OCI-LY1 (cell line): ENCODE measurements around the gene BRICD5.

ENCODE experiments used
- H2AFZ ChIP-seq: fragments of 200-600 bp; sonication (generic), shearing (Covaris generic); 2 replicates; pipeline ENCODE4 v1.6.0; 2014; ENCODE audit warnings: antibody characterized with exemption, mild to moderate bottlenecking, low read length
- H3F3A ChIP-seq: fragments of 200-600 bp; sonication (generic), shearing (Covaris generic); 2 replicates; pipeline ENCODE4 v1.6.0; 2014; ENCODE audit warnings: mild to moderate bottlenecking, antibody characterized with exemption, low read length, moderate library complexity; ENCODE audit not compliant: insufficient read depth
- H3K27ac ChIP-seq: fragments of 200-600 bp; sonication (generic); 2 replicates; pipeline ENCODE4 v1.5.1; 2014; ENCODE audit warnings: low read length, mixed run types, mild to moderate bottlenecking, low read depth; ENCODE audit not compliant: poor library complexity, severe bottlenecking
- H3K27me3 ChIP-seq: fragments of 200-600 bp; sonication (generic); 2 replicates; pipeline ENCODE4 v1.6.0; 2014; ENCODE audit warnings: antibody characterized with exemption, mild to moderate bottlenecking, low read length, moderate library complexity; ENCODE audit not compliant: insufficient read depth
- H3K36me3 ChIP-seq: fragments of 200-600 bp; sonication (generic); 2 replicates; pipeline ENCODE4 v1.6.1; 2014; ENCODE audit warnings: mild to moderate bottlenecking, antibody characterized with exemption, low read length, moderate library complexity, mixed read lengths; ENCODE audit not compliant: insufficient read depth
- H3K4me1 ChIP-seq: fragments of 200-600 bp; sonication (generic); 2 replicates; pipeline ENCODE4 v1.5.1; 2014; ENCODE audit warnings: mild to moderate bottlenecking, low read length, moderate library complexity; ENCODE audit not compliant: insufficient read depth, severe bottlenecking
- H3K4me2 ChIP-seq: fragments of 200-600 bp; sonication (generic), shearing (Covaris generic); 2 replicates; pipeline ENCODE4 v1.6.1; 2014; ENCODE audit warnings: low read length
- H3K4me3 ChIP-seq: fragments of 200-600 bp; sonication (generic); 2 replicates; pipeline ENCODE4 v1.5.1; 2014; ENCODE audit warnings: low read length, low read depth, mild to moderate bottlenecking, mixed read lengths; ENCODE audit not compliant: poor library complexity, severe bottlenecking
- H3K79me2 ChIP-seq: fragments of 200-600 bp; shearing (Covaris generic); 2 replicates; pipeline ENCODE4 v1.6.1; 2016; ENCODE audit warnings: mixed run types, low read length, mixed read lengths; ENCODE audit not compliant: insufficient read depth
- H3K9ac ChIP-seq: fragments of 200-600 bp; sonication (generic), shearing (Covaris generic); 2 replicates; pipeline ENCODE4 v1.6.1; 2014; ENCODE audit warnings: mild to moderate bottlenecking, low read length, mixed read lengths
- H3K9me2 ChIP-seq: fragments of 200-600 bp; sonication (generic), shearing (Covaris generic); 2 replicates; pipeline ENCODE4 v1.6.1; 2014; ENCODE audit warnings: low read depth, mild to moderate bottlenecking, low read length, mixed read lengths
- H3K9me3 ChIP-seq: fragments of 200-600 bp; shearing (Covaris generic); 2 replicates; pipeline ENCODE4 v1.6.1; 2014; ENCODE audit warnings: low read length, mixed read lengths
- H4K20me1 ChIP-seq: fragments of 200-600 bp; sonication (generic), shearing (Covaris generic); 2 replicates; pipeline ENCODE4 v1.6.0; 2016; ENCODE audit warnings: mild to moderate bottlenecking, low read length; ENCODE audit not compliant: insufficient read depth
- EZH2 ChIP-seq: fragments of 200-600 bp; sonication (generic), shearing (Covaris generic); IDR thresholded peaks from 2 replicates; pipeline ENCODE4 v1.8.0; 2017; ENCODE audit warnings: borderline replicate concordance, mixed run types, mild to moderate bottlenecking, antibody characterized with exemption, low read length, moderate library complexity, mixed read lengths
- TF ChIP-seq, protein P1 (sequence below): fragments of 200-600 bp; sonication (generic), shearing (Covaris generic); IDR thresholded peaks from 2 replicates; pipeline ENCODE4 v1.5.1; 2017; ENCODE audit warnings: mild to moderate bottlenecking, antibody characterized with exemption, low read length, moderate library complexity, mixed read lengths

The BRICD5 gene

DNA sequence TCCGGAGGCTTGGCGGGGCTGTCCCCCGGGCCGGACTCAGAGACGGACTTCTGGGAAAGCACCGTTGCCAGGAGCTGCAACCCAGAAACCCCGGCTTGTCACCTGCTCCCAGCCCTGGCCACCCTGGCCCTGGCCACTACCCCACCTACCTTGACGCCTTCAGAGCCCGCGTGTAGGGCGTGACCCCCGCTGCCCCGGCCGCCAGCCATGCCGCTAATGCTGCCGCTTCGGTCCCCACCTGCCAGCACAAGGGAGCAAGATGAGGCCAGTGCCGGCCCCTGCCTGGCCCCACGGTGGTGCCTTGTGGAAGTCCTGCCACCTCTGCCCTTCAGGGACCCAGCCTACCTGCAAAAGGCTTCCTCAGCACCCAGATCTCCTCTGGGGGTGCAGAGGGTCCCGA is 25.7 kb downstream of the BRICD5 start:
- no peaks in the 10 kb centered on the region for H3F3A ChIP-seq
- no peak overlapping the region for H3K27ac ChIP-seq
- no peaks in the 10 kb centered on the region for H4K20me1 ChIP-seq
- peaks cover 18% of the 10 kb centered on the region; the same call in 1 of the 2 replicates for H3K27me3 ChIP-seq
- H2AFZ ChIP-seq = no peak overlapping the region
- no peaks in the 10 kb centered on the region for H3K79me2 ChIP-seq
- H3K9ac ChIP-seq = no peak overlapping the region
- no peaks in the 10 kb centered on the region for H3K9me2 ChIP-seq
- H3K4me3 ChIP-seq = no peak overlapping the region
- no peak for TF ChIP-seq EZH2
- TF ChIP-seq, protein P1, sequence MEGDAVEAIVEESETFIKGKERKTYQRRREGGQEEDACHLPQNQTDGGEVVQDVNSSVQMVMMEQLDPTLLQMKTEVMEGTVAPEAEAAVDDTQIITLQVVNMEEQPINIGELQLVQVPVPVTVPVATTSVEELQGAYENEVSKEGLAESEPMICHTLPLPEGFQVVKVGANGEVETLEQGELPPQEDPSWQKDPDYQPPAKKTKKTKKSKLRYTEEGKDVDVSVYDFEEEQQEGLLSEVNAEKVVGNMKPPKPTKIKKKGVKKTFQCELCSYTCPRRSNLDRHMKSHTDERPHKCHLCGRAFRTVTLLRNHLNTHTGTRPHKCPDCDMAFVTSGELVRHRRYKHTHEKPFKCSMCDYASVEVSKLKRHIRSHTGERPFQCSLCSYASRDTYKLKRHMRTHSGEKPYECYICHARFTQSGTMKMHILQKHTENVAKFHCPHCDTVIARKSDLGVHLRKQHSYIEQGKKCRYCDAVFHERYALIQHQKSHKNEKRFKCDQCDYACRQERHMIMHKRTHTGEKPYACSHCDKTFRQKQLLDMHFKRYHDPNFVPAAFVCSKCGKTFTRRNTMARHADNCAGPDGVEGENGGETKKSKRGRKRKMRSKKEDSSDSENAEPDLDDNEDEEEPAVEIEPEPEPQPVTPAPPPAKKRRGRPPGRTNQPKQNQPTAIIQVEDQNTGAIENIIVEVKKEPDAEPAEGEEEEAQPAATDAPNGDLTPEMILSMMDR = no peak
- no peaks in the 10 kb centered on the region for H3K9me3 ChIP-seq
- no peaks in the 10 kb centered on the region for H3K36me3 ChIP-seq
- H3K4me1 ChIP-seq = no peaks in the 10 kb centered on the region
- H3K4me2 ChIP-seq = no peak overlapping the region

DNA sequence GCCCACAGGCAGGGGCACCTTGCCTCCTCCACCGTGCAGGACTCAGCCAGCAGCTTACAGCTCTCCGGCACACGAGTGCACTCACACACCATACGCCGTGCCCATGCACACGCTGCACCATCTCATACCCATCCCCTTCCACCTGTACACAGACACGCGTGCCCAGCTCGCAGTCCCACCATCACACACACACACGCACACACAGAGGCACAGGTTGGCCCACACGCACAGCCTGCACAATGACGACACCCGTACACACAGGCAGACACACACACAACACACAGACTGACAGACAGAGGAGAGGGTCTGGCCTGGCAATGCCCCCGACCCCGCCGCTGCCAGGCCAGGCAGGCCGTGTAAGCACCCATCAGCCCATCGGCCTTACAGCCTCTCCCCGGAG is 26.3 kb downstream of the BRICD5 start:
- H3K36me3 ChIP-seq = no peaks in the 10 kb centered on the region
- no peak overlapping the region for H2AFZ ChIP-seq
- no peaks in the 10 kb centered on the region for H3F3A ChIP-seq
- H3K27ac ChIP-seq = no peak overlapping the region
- TF ChIP-seq EZH2 = no peak
- TF ChIP-seq, protein P1 = no peak
- no peak overlapping the region for H3K9ac ChIP-seq
- no peaks in the 10 kb centered on the region for H3K4me1 ChIP-seq
- H3K79me2 ChIP-seq = no peaks in the 10 kb centered on the region
- no peaks in the 10 kb centered on the region for H4K20me1 ChIP-seq
- H3K4me2 ChIP-seq = no peak overlapping the region
- H3K27me3 ChIP-seq = peaks cover 18% of the 10 kb centered on the region; the same call in 1 of the 2 replicates
- H3K4me3 ChIP-seq = no peak overlapping the region
- no peaks in the 10 kb centered on the region for H3K9me3 ChIP-seq
- H3K9me2 ChIP-seq = no peaks in the 10 kb centered on the region

DNA sequence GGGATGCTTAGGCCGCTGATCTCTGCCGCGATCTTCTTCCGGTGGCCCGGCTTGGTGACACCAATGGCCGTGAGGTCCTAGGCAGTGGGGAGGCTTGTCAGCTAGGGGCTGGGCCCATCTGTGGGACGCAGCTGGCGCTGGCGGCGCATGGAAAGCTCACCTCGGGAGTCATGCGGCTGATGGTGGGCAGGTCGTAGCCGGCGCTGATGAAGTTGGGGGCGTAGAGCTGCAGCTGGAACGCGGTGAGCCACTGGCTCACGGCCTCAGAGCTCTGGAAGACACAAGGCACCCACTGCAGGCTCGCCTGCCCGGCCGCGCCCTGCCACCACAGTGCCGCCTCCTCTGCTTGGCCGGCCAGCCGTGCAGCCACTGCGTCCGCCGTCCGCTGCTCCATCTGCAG is 27.0 kb downstream of the BRICD5 start:
- Histone ChIP-seq H3K4me3 (no peak overlapping the region), H3K9ac (no peak overlapping the region), H3K36me3 (no peaks in the 10 kb centered on the region), H3K79me2 (no peaks in the 10 kb centered on the region), H3K4me1 (no peaks in the 10 kb centered on the region), H2AFZ (no peak overlapping the region), H3K9me3 (no peaks in the 10 kb centered on the region), H3K4me2 (no peak overlapping the region), H3K27ac (no peak overlapping the region), H3K9me2 (no peaks in the 10 kb centered on the region), H4K20me1 (no peaks in the 10 kb centered on the region), H3K27me3 (peaks cover 15% of the 10 kb centered on the region; the same call in 1 of the 2 replicates), H3F3A (no peaks in the 10 kb centered on the region)
- TF ChIP-seq EZH2 = no peak
- TF ChIP-seq, protein P1 = no peak
